ENCODE measurements around the gene RCL1.

The RCL1 gene

GRCh38 chr9:4805191-4805918, 12.6 kb downstream of the RCL1 start:
- in situ Hi-C loops (cut with HindIII; ENCODE audit: low sequenced_read_pairs) = no loop called here

- in situ Hi-C loops (cut with HindIII; ENCODE audit: low sequenced_read_pairs) = no loop called here
These were observed 17.8 kb downstream of the RCL1 start for GRCh38 chr9:4810565-4810964.

GRCh38 chr9:4811824-4812223, 19.1 kb downstream of the RCL1 start:
- in situ Hi-C loops (cut with HindIII; ENCODE audit: low sequenced_read_pairs) = no loop called here

- in situ Hi-C loops (cut with HindIII; ENCODE audit: low sequenced_read_pairs) = no loop called here
These were observed 20.1 kb downstream of the RCL1 start for GRCh38 chr9:4812858-4813257.

- in situ Hi-C loops (cut with HindIII; ENCODE audit: low sequenced_read_pairs) = no loop called here
These were observed 22.2 kb downstream of the RCL1 start for GRCh38 chr9:4814913-4815312.

- in situ Hi-C loops (cut with HindIII; ENCODE audit: low sequenced_read_pairs) = no loop called here
These were observed 22.7 kb downstream of the RCL1 start for GRCh38 chr9:4815381-4815956.

- in situ Hi-C loops (cut with HindIII; ENCODE audit: low sequenced_read_pairs) = no loop called here
These were observed 27.4 kb downstream of the RCL1 start for GRCh38 chr9:4820168-4820567.

- in situ Hi-C loops (cut with HindIII; ENCODE audit: low sequenced_read_pairs) = no loop called here
These were observed 28.4 kb downstream of the RCL1 start for GRCh38 chr9:4821133-4821532.

GRCh38 chr9:4822057-4822456, 29.3 kb downstream of the RCL1 start:
- in situ Hi-C loops (cut with HindIII; ENCODE audit: low sequenced_read_pairs) = no loop called here

GRCh38 chr9:4826417-4827166, 33.8 kb downstream of the RCL1 start:
- in situ Hi-C loops (cut with HindIII; ENCODE audit: low sequenced_read_pairs) = no loop called here

GRCh38 chr9:4827224-4827623, 34.5 kb downstream of the RCL1 start:
- in situ Hi-C loops (cut with HindIII; ENCODE audit: low sequenced_read_pairs) = no loop called here

GRCh38 chr9:4828761-4829160, 36.0 kb downstream of the RCL1 start:
- in situ Hi-C loops (cut with HindIII; ENCODE audit: low sequenced_read_pairs) = no loop called here

- in situ Hi-C loops (cut with HindIII; ENCODE audit: low sequenced_read_pairs) = loop anchor here (5.0 kb wide), 1 partner anchor 157 kb away; the partner anchor contains the start of gene JAK2
These were observed 37.2 kb downstream of the RCL1 start for GRCh38 chr9:4829969-4830368.

- in situ Hi-C loops (cut with HindIII; ENCODE audit: low sequenced_read_pairs) = loop anchor here (5.0 kb wide), 1 partner anchor 157 kb away; the partner anchor contains the start of gene JAK2
These were observed 38.0 kb downstream of the RCL1 start for GRCh38 chr9:4830699-4831098.

- in situ Hi-C loops (cut with HindIII; ENCODE audit: low sequenced_read_pairs) = loop anchor here (5.0 kb wide), 1 partner anchor 156 kb away; the partner anchor contains the start of gene JAK2
These were observed 38.4 kb downstream of the RCL1 start for GRCh38 chr9:4831119-4831518.

- in situ Hi-C loops (cut with HindIII; ENCODE audit: low sequenced_read_pairs) = loop anchor here (5.0 kb wide), 1 partner anchor 155 kb away; the partner anchor contains the start of gene JAK2
These were observed 39.2 kb downstream of the RCL1 start for GRCh38 chr9:4831944-4832343.

- in situ Hi-C loops (cut with HindIII; ENCODE audit: low sequenced_read_pairs) = loop anchor here (5.0 kb wide), 1 partner anchor 154 kb away; the partner anchor contains the start of gene JAK2
These were observed 40.2 kb downstream of the RCL1 start for GRCh38 chr9:4832786-4833579.

- in situ Hi-C loops (cut with HindIII; ENCODE audit: low sequenced_read_pairs) = loop anchor here (5.0 kb wide), 1 partner anchor 153 kb away; the partner anchor contains the start of gene JAK2
These were observed 41.2 kb downstream of the RCL1 start for GRCh38 chr9:4833781-4834560.

- in situ Hi-C loops (cut with HindIII; ENCODE audit: low sequenced_read_pairs) = no loop called here
These were observed 43.9 kb downstream of the RCL1 start for GRCh38 chr9:4836676-4837075.
